GM23248 (cell line): ENCODE data around the gene TPI1. TPM values are rescaled to one million over a fixed set of nuclear protein-coding genes. Genes with fewer than 3 reads are reported as not detected.

Experiments used
- DNase-seq: peaks from one replicate; pipeline ENCODE4 v3.0.0-alpha.2; 2015
- H2AFZ ChIP-seq: fragments of 200-600 bp; sonication (generic); 2 replicates; pipeline ENCODE4 v1.6.1; 2016; ENCODE audit warnings: antibody characterized with exemption
- H3F3A ChIP-seq: fragments of 200-600 bp; sonication (generic); 2 replicates; pipeline ENCODE4 v1.6.1; 2016; ENCODE audit warnings: mild to moderate bottlenecking, antibody characterized with exemption, mixed run types; ENCODE audit not compliant: insufficient read depth
- H3K27ac ChIP-seq: fragments of 200-600 bp; sonication (generic); 2 replicates; pipeline ENCODE4 v1.5.1; 2016; ENCODE audit warnings: mild to moderate bottlenecking
- H3K27me3 ChIP-seq: fragments of 200-600 bp; sonication (generic); replicated peaks from 2 replicates; pipeline ENCODE4 v1.6.1; 2016; ENCODE audit warnings: mild to moderate bottlenecking; ENCODE audit not compliant: insufficient read depth
- H3K36me3 ChIP-seq: fragments of 200-600 bp; sonication (generic); 2 replicates; pipeline ENCODE4 v1.6.1; 2016; ENCODE audit warnings: low read depth, mild to moderate bottlenecking
- H3K4me1 ChIP-seq: fragments of 200-600 bp; sonication (generic); 2 replicates; pipeline ENCODE4 v1.6.1; 2016; ENCODE audit warnings: mild to moderate bottlenecking; ENCODE audit not compliant: insufficient read depth
- H3K4me2 ChIP-seq: fragments of 200-600 bp; sonication (generic); one replicate; pipeline ENCODE4 v1.6.1; 2016; ENCODE audit warnings: mild to moderate bottlenecking; ENCODE audit not compliant: unreplicated experiment
- H3K4me3 ChIP-seq: fragments of 200-600 bp; sonication (generic); 2 replicates; pipeline ENCODE4 v1.5.1; 2016; ENCODE audit warnings: mild to moderate bottlenecking
- H3K79me2 ChIP-seq: fragments of 200-600 bp; sonication (generic); 2 replicates; pipeline ENCODE4 v1.6.1; 2016; ENCODE audit warnings: mild to moderate bottlenecking; ENCODE audit not compliant: insufficient read depth
- H3K9ac ChIP-seq: fragments of 200-600 bp; sonication (generic); 2 replicates; pipeline ENCODE4 v1.6.1; 2016; ENCODE audit warnings: mild to moderate bottlenecking
- H3K9me2 ChIP-seq: fragments of 200-600 bp; sonication (generic); 2 replicates; pipeline ENCODE4 v1.6.1; 2016; ENCODE audit warnings: mixed run types, mild to moderate bottlenecking, moderate library complexity; ENCODE audit not compliant: insufficient read depth
- H3K9me3 ChIP-seq: fragments of 200-600 bp; sonication (generic); one replicate; pipeline ENCODE4 v1.6.1; 2017; ENCODE audit warnings: low read depth
- H4K20me1 ChIP-seq: fragments of 200-600 bp; sonication (generic); 2 replicates; pipeline ENCODE4 v1.6.0; 2016; ENCODE audit not compliant: insufficient read depth
- EZH2 ChIP-seq: fragments of 200-600 bp; sonication (generic); IDR thresholded peaks from 2 replicates; pipeline ENCODE4 v1.6.1; 2018; ENCODE audit warnings: antibody characterized with exemption, mild to moderate bottlenecking; ENCODE audit not compliant: insufficient read depth, poor library complexity, severe bottlenecking
- EZH2phosphoT487 ChIP-seq: fragments of 200-600 bp; sonication (generic); IDR thresholded peaks from 2 replicates; pipeline ENCODE4 v1.6.1; 2018; ENCODE audit warnings: antibody characterized with exemption, moderate library complexity, mild to moderate bottlenecking, low read depth; ENCODE audit not compliant: insufficient read depth
- WGBS, 2 experiments: methylation state at CpG; one replicate each; pipeline ENCODE4 v1.1.6; 2015 to 2017; ENCODE audit warnings: low lambda C conversion rate in 2 of 2, low coverage in 1 of 2; ENCODE audit errors: missing lambda C conversion rate in 2 of 2; 5-methylcytosine and 5-hydroxymethylcytosine counted together
- in situ Hi-C: fragments of 300-500 bp; cut with MboI; formaldehyde crosslinking; loops from 2 replicates; pipeline ENCODE4 v1.15.0; 2020
- polyA plus RNA-seq: library from polyadenylated mRNA; unstranded; fragments of >200 nt; fragmentation: Nextera tagmentation; extraction: Ambion mirVana; gene quantifications from 2 replicates; pipeline ENCODE4 v1.2.1, GENCODE V29; 2016
- total RNA-seq: library from RNA; depleted of rRNA; stranded (reverse); fragments of >200 nt; shearing (Covaris generic); gene quantifications from 2 replicates; pipeline ENCODE4 v1.2.3, GENCODE V29; 2014

The TPI1 gene
- total and polyA plus RNA-seq, 2 experiments from 2014 or later: 1,799 to 1,936 TPM

DNA sequence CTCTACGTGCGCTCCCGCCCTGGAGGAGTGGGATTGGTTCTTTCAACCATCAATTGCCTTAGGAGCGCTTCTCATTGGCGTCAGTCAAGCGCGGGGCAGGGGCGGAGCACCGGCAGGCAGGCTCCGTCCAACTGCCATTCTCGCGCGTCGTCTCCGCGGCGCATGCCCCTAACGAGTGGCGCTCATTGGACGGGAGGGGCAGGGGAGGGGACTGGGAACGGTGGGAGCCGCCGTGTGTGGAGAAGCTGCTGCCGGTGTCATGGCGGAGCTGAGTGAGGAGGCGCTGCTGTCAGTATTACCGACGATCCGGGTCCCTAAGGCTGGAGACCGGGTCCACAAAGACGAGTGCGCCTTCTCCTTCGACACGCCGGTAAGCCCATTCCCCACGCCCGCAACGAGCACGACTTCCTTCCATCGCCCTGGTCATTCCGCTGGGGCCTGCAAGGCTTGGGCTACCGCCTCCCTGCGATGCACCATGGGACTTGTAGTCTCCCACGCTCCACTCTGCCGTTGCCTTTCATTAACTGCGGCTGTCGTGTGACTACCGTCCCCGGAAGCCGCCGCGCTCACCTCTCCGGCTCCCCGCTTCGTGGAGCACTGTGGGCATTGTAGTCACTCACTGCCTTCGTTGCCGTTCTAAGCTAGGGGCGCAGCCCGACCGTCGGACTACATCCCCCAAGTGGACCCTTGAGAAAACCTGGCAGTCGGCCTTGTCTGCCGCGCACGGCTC lies 15.2 kb upstream of the TPI1 start, which contains the start of gene USP5:
Gene USP5, plus strand, starts transcription at position 230 of the 730 bp plus-strand sequence. Its CDS starts 30 bp downstream, at position 260.
- 1% methylated on average over 64 of the region's 65 CpGs for WGBS, 2 experiments
- Histone ChIP-seq H3K9me2 (no peaks in the 10 kb centered on the region), H3K36me3 (peaks cover 14% of the 10 kb centered on the region; the same call in 1 of the 2 replicates), H4K20me1 (no peaks in the 10 kb centered on the region), H3K9me3 (no peaks in the 10 kb centered on the region), H3K79me2 (peaks cover 68% of the 10 kb centered on the region), H3F3A (peaks cover 17% of the 10 kb centered on the region), H3K27ac (peak within 1 kb of the TSS; percentile 96), H3K9ac (peak within 1 kb of the TSS; percentile 91), H3K27me3 (no peaks in the 10 kb centered on the region), H3K4me2 (peak within 1 kb of the TSS; percentile 90), H3K4me3 (peak within 1 kb of the TSS; percentile 89), H2AFZ (peak within 1 kb of the TSS; percentile 91), H3K4me1 (peaks cover 14% of the 10 kb centered on the region)
- TF ChIP-seq EZH2 (no peak), EZH2phosphoT487 (no peak)
- in situ Hi-C loops: no loop called here
- DNase-seq: peak; percentile 100

DNA sequence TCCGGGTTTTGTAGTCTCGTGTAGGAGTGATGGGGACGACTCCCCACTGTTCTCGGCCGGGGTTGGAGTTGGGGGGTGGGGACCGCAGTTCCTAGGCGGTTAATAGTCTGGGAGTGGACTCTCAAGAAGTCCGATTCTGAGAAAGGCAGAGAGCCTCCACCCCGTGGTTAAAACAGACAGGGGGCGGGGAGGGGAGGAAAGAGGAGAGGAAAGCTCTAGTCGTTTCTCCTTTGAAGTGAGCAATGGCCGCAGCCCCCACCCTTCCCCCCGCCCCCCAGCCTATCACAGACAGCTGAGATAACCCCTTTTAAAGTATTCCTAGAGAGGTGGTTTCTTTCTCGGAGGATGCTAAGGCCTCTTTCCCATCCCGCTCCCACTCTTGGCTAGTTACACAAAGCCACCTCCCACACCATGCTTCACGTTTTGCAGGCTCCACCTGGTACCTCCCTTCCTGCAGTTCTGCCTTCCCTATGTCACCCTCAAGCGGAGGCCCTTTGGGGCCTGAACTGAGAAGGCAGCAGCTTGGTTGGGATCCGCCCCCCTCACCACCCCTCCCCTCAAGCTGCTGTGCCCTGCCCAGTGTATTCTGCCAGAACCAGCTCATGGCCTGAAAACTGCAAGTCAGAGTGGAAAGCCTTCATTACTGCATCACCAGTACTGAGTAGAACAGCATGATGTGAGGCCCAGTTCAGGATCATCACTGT lies 14.5 kb upstream of the TPI1 start:
- Histone ChIP-seq H3K9ac (peak overlapping the region; percentile 91), H3K4me3 (peak overlapping the region; percentile 89), H3K4me2 (peak overlapping the region; percentile 79), H4K20me1 (no peaks in the 10 kb centered on the region), H3K79me2 (peaks cover 66% of the 10 kb centered on the region), H3K9me2 (no peaks in the 10 kb centered on the region), H3K27me3 (no peaks in the 10 kb centered on the region), H3F3A (peaks cover 17% of the 10 kb centered on the region), H3K9me3 (no peaks in the 10 kb centered on the region), H3K4me1 (peaks cover 14% of the 10 kb centered on the region), H3K27ac (peak overlapping the region; percentile 96), H2AFZ (peak overlapping the region; percentile 56), H3K36me3 (peaks cover 14% of the 10 kb centered on the region; the same call in 1 of the 2 replicates)
- WGBS, 2 experiments: 2% methylated on average over 14 to 18 of the region's 18 CpGs
- TF ChIP-seq EZH2 (no peak), EZH2phosphoT487 (no peak)
- DNase-seq: peak; percentile 90
- in situ Hi-C loops: no loop called here

DNA sequence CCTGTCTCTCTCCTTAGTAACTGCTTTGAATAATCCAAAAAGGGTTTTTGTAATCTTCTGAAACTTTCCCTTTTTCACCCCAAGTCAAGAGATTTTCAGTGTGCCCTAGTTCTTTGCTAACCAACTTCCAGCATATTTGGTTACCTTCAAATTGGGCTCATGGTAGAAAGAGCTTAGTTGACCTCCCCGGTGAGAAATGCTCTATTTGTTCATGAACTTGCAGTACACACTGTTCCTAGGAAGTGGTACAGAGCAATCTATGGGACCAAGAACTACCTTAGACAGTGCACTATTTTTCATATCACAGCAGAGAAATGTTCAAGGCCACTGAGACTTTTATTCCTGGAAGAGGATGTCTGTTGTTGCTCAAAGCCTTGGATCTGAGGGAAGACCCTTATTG lies 13.7 kb upstream of the TPI1 start:
- no peaks in the 10 kb centered on the region for H3K9me3 ChIP-seq
- WGBS, 2 experiments: 92 to 95% methylated on average over 1 of the region's 1 CpG
- H3K4me2 ChIP-seq: peak overlapping the region; percentile 79
- H2AFZ ChIP-seq: no peak overlapping the region
- H3K9ac ChIP-seq: peak overlapping the region; percentile 91
- H3K27me3 ChIP-seq: no peaks in the 10 kb centered on the region
- no peaks in the 10 kb centered on the region for H3K9me2 ChIP-seq
- H3K4me3 ChIP-seq: peak overlapping the region; percentile 89
- no peaks in the 10 kb centered on the region for H4K20me1 ChIP-seq
- no peak for TF ChIP-seq EZH2
- no peak for TF ChIP-seq EZH2phosphoT487
- in situ Hi-C loops: no loop called here
- H3K79me2 ChIP-seq: peaks cover 72% of the 10 kb centered on the region
- H3K36me3 ChIP-seq: peaks cover 21% of the 10 kb centered on the region; the same call in 1 of the 2 replicates
- DNase-seq: no peak
- peaks cover 17% of the 10 kb centered on the region for H3F3A ChIP-seq
- peak overlapping the region; percentile 96 for H3K27ac ChIP-seq
- peaks cover 14% of the 10 kb centered on the region for H3K4me1 ChIP-seq

DNA sequence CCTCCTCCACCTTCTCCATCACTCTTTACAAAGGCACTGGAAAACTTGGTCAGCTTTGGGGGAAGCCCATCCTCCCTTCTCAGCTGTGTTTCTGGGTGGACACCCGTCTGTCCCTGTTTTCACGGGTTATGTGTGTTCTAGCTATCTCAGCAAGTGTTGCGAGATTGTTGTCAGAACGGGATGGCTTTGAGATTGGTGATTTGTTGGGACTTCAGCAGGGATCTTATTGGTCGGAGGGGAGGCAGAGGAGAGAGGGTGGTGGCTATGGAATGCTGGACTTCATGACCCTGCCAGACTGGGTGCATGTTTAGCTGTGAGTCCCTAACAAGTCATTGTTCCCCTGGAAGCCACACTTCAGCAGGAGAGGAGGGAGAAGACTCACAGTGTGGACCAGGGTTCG lies 13.3 kb upstream of the TPI1 start:
- H3K36me3 ChIP-seq: peaks cover 25% of the 10 kb centered on the region; the same call in 1 of the 2 replicates
- peaks cover 70% of the 10 kb centered on the region for H3K79me2 ChIP-seq
- H3K4me2 ChIP-seq: peak overlapping the region; percentile 79
- H3K9ac ChIP-seq: peak overlapping the region; percentile 91
- WGBS, 2 experiments: 82 to 83% methylated on average over 6 of the region's 6 CpGs
- H4K20me1 ChIP-seq: no peaks in the 10 kb centered on the region
- H3K9me3 ChIP-seq: no peaks in the 10 kb centered on the region
- H3K9me2 ChIP-seq: no peaks in the 10 kb centered on the region
- H3K4me3 ChIP-seq: peak overlapping the region; percentile 89
- H3K27ac ChIP-seq: peak overlapping the region; percentile 96
- DNase-seq: no peak
- H2AFZ ChIP-seq: no peak overlapping the region
- peaks cover 17% of the 10 kb centered on the region for H3F3A ChIP-seq
- H3K4me1 ChIP-seq: peaks cover 14% of the 10 kb centered on the region
- no peaks in the 10 kb centered on the region for H3K27me3 ChIP-seq
- TF ChIP-seq EZH2 (no peak), EZH2phosphoT487 (no peak)
- in situ Hi-C loops: no loop called here
